ENCODE data around the gene FRMD4A. TPM values are rescaled to one million over a fixed set of nuclear protein-coding genes. Genes with fewer than 3 reads are reported as not detected.

FRMD4A gene
- total RNA-seq, 1 experiment from 2014 or later = 18.3 TPM

DNA sequence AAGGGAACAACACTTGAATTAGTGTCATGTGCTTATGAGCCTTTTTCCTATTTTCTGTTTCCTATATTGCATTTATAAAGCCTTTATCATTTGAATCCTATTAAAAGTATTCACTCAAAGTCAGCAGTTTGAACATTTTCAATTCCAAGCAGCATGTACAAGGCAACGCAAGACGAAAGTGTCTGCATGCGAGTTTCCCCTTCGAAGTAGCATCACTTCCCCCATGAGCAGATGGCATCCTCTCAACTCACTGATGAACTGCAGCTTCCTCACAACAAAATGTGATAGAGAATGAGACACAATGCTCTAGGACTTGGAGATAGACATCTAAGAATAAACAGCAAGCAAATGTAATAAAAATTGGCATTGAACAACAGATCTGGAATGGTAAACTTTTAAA, 473.3 kb downstream of the FRMD4A start:
- no peak for DNase-seq
- ChIA-PET CTCF (no interaction called here), POLR2A (ENCODE audit: unreplicated experiment) (no interaction called here)
- Histone ChIP-seq H3K4me2 (no peak overlapping the region), H3F3A (ENCODE audit: insufficient read depth, low read depth) (no peaks in the 10 kb centered on the region), H2AFZ (no peak overlapping the region), H3K27me3 (ENCODE audit: insufficient read depth, low read depth) (no peaks in the 10 kb centered on the region), H3K9me2 (ENCODE audit: insufficient read depth) (no peaks in the 10 kb centered on the region), H4K20me1 (ENCODE audit: insufficient read depth) (no peaks in the 10 kb centered on the region), H3K4me3 (no peak overlapping the region), H3K36me3 (ENCODE audit: low read depth) (no peaks in the 10 kb centered on the region), H3K27ac (no peak overlapping the region), H3K79me2 (ENCODE audit: low read depth) (no peaks in the 10 kb centered on the region), H3K4me1 (replicated peaks; ENCODE audit: insufficient read depth) (0 out of 2 replicates have a peak, but pooled peaks cover 2% of the 10 kb centered on the region), H3K9me3 (ENCODE audit: insufficient read depth, low read depth) (no peaks in the 10 kb centered on the region)
- TF ChIP-seq EZH2 (IDR thresholded peaks at IDR 0.05; ENCODE audit: low read depth) = no peak
- TF ChIP-seq, protein P1, sequence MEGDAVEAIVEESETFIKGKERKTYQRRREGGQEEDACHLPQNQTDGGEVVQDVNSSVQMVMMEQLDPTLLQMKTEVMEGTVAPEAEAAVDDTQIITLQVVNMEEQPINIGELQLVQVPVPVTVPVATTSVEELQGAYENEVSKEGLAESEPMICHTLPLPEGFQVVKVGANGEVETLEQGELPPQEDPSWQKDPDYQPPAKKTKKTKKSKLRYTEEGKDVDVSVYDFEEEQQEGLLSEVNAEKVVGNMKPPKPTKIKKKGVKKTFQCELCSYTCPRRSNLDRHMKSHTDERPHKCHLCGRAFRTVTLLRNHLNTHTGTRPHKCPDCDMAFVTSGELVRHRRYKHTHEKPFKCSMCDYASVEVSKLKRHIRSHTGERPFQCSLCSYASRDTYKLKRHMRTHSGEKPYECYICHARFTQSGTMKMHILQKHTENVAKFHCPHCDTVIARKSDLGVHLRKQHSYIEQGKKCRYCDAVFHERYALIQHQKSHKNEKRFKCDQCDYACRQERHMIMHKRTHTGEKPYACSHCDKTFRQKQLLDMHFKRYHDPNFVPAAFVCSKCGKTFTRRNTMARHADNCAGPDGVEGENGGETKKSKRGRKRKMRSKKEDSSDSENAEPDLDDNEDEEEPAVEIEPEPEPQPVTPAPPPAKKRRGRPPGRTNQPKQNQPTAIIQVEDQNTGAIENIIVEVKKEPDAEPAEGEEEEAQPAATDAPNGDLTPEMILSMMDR (conservative IDR thresholded peaks at IDR 0.05) = no peak
- BruUV-seq (replicated peaks) = no TSS peak
- intact Hi-C loops (cut with micrococcal nuclease; ENCODE audit: unreplicated experiment) = no loop called here

- Histone ChIP-seq H3K9me3 (ENCODE audit: insufficient read depth, low read depth) (no peaks in the 10 kb centered on the region), H3K4me3 (no peak overlapping the region), H3K27ac (no peak overlapping the region), H3K9me2 (ENCODE audit: insufficient read depth) (no peaks in the 10 kb centered on the region), H3K27me3 (ENCODE audit: insufficient read depth, low read depth) (no peaks in the 10 kb centered on the region), H3K36me3 (ENCODE audit: low read depth) (no peaks in the 10 kb centered on the region), H3K4me1 (replicated peaks; ENCODE audit: insufficient read depth) (no peaks in the 10 kb centered on the region), H3F3A (ENCODE audit: insufficient read depth, low read depth) (no peaks in the 10 kb centered on the region), H3K4me2 (no peak overlapping the region), H2AFZ (no peak overlapping the region), H3K79me2 (ENCODE audit: low read depth) (no peaks in the 10 kb centered on the region), H4K20me1 (ENCODE audit: insufficient read depth) (no peaks in the 10 kb centered on the region)
- no TSS peak for BruUV-seq (replicated peaks)
- ChIA-PET POLR2A (ENCODE audit: unreplicated experiment) (no interaction called here), CTCF (no interaction called here)
- intact Hi-C loops (cut with micrococcal nuclease; ENCODE audit: unreplicated experiment) = no loop called here
- no peak for DNase-seq
- TF ChIP-seq EZH2 (IDR thresholded peaks at IDR 0.05; ENCODE audit: low read depth) = no peak
- TF ChIP-seq, protein P1 (conservative IDR thresholded peaks at IDR 0.05) = no peak
Measured at GRCh38 chr10:13853854-13854253, 476.9 kb downstream of the FRMD4A start.

- H3K9me3 ChIP-seq (ENCODE audit: insufficient read depth, low read depth) = no peaks in the 10 kb centered on the region
- H3K4me2 ChIP-seq = no peak overlapping the region
- DNase-seq = no peak
- no peak overlapping the region for H3K4me3 ChIP-seq
- no peaks in the 10 kb centered on the region for H3K9me2 ChIP-seq (ENCODE audit: insufficient read depth)
- H3K27me3 ChIP-seq (ENCODE audit: insufficient read depth, low read depth) = no peaks in the 10 kb centered on the region
- TF ChIP-seq, protein P1 (conservative IDR thresholded peaks at IDR 0.05) = no peak
- TF ChIP-seq EZH2 (IDR thresholded peaks at IDR 0.05; ENCODE audit: low read depth) = no peak
- H4K20me1 ChIP-seq (ENCODE audit: insufficient read depth) = no peaks in the 10 kb centered on the region
- H3F3A ChIP-seq (ENCODE audit: insufficient read depth, low read depth) = no peaks in the 10 kb centered on the region
- H3K4me1 ChIP-seq (replicated peaks; ENCODE audit: insufficient read depth) = no peaks in the 10 kb centered on the region
- intact Hi-C loops (cut with micrococcal nuclease; ENCODE audit: unreplicated experiment) = no loop called here
- CTCF ChIA-PET = no interaction called here
- no TSS peak for BruUV-seq (replicated peaks)
- POLR2A ChIA-PET (ENCODE audit: unreplicated experiment) = no interaction called here
- H2AFZ ChIP-seq = no peak overlapping the region
- no peaks in the 10 kb centered on the region for H3K36me3 ChIP-seq (ENCODE audit: low read depth)
- no peaks in the 10 kb centered on the region for H3K79me2 ChIP-seq (ENCODE audit: low read depth)
- H3K27ac ChIP-seq = no peak overlapping the region
Measured at GRCh38 chr10:13852872-13853271, 477.9 kb downstream of the FRMD4A start.
